ENCODE results near the gene PDSS2.
"Not testable (repeated sequence)": the region's sequence is repeated elsewhere in the genome, so short reads cannot be mapped to it uniquely, and the experiment has no call there.

PDSS2 gene

DNA sequence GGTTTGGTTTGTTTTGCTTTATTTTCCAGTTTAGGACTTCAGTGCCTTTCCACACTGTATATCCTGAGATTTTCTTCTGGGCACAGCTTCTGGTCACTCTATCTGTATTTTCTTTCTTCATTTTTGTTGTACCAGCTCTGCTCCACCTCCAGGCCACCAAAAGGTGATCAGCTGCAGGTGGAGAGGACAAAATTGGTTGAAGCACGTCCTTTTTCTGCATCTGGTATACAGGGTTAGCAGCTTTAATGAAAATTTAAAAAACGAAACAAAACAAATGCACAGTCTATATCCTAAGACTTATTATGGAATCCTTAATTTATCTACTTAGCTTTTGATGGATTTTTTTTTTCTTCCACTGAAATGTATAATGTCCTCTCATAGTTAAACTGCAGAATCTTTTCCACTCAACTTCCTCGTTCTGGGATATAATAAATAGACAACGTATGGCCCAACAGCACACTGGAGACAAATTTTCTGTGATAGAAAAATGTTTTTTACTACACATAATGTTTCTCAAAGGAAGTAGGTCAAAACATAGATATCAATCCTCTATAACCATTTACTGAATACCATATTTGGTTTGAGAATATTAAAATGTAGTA is 19.8 kb upstream of the PDSS2 start:
- no peak overlapping the region for H3K27ac ChIP-seq (ENCODE audit: low read depth, low read length, poor library complexity, severe bottlenecking)
- no peak overlapping the region for H3K4me2 ChIP-seq (ENCODE audit: low read length)
- H3K36me3 ChIP-seq (ENCODE audit: insufficient read depth, low read length), result no peaks in the 10 kb centered on the region
- no peaks in the 10 kb centered on the region; the same call in 1 of the 2 replicates for H4K20me1 ChIP-seq (ENCODE audit: insufficient read depth, low read length)
- H3K9ac ChIP-seq (ENCODE audit: low read length), result no peak overlapping the region
- H3F3A ChIP-seq (ENCODE audit: insufficient read depth, low read length), result no peaks in the 10 kb centered on the region
- H3K9me3 ChIP-seq (ENCODE audit: low read length), result no peaks in the 10 kb centered on the region
- H3K79me2 ChIP-seq (ENCODE audit: insufficient read depth, low read length), result no peaks in the 10 kb centered on the region
- peaks cover 15% of the 10 kb centered on the region for H3K4me1 ChIP-seq (ENCODE audit: insufficient read depth, low read length, severe bottlenecking)
- no peak for TF ChIP-seq EZH2 (IDR thresholded peaks at IDR 0.05; ENCODE audit: borderline replicate concordance, low read length)
- TF ChIP-seq, protein P1, sequence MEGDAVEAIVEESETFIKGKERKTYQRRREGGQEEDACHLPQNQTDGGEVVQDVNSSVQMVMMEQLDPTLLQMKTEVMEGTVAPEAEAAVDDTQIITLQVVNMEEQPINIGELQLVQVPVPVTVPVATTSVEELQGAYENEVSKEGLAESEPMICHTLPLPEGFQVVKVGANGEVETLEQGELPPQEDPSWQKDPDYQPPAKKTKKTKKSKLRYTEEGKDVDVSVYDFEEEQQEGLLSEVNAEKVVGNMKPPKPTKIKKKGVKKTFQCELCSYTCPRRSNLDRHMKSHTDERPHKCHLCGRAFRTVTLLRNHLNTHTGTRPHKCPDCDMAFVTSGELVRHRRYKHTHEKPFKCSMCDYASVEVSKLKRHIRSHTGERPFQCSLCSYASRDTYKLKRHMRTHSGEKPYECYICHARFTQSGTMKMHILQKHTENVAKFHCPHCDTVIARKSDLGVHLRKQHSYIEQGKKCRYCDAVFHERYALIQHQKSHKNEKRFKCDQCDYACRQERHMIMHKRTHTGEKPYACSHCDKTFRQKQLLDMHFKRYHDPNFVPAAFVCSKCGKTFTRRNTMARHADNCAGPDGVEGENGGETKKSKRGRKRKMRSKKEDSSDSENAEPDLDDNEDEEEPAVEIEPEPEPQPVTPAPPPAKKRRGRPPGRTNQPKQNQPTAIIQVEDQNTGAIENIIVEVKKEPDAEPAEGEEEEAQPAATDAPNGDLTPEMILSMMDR (IDR thresholded peaks at IDR 0.05; ENCODE audit: low read length), result no peak
- no peaks in the 10 kb centered on the region for H3K27me3 ChIP-seq (ENCODE audit: insufficient read depth, low read length)
- no peaks in the 10 kb centered on the region for H3K9me2 ChIP-seq (ENCODE audit: low read depth, low read length)
- no peak overlapping the region for H3K4me3 ChIP-seq (ENCODE audit: low read depth, low read length, poor library complexity, severe bottlenecking)
- H2AFZ ChIP-seq (ENCODE audit: low read length), result no peak overlapping the region

DNA sequence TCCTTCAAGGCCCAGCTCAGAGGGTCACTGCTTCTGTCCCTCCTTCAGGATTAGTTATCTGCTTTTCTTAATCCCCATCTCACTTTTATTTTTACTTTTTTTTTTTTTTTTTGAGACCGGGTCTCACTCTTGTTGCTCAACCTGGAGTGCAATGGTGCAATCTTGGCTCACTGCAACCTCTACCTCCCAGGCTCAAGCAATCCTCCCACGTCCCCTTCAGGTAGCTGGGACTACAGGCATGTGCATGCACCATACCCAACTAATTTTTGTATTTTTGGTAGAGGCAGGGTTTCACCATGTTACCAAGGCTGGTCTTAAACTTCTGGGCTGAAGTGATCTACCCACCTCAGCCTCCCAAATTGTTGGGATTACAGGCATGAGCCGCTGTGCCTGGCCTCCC is 16.5 kb upstream of the PDSS2 start:
- H3K27me3 ChIP-seq (ENCODE audit: insufficient read depth, low read length); H3K4me2 ChIP-seq (ENCODE audit: low read length); H3K9ac ChIP-seq (ENCODE audit: low read length); H2AFZ ChIP-seq (ENCODE audit: low read length); H3K79me2 ChIP-seq (ENCODE audit: insufficient read depth, low read length); H3K36me3 ChIP-seq (ENCODE audit: insufficient read depth, low read length); H4K20me1 ChIP-seq (ENCODE audit: insufficient read depth, low read length); H3K4me3 ChIP-seq (ENCODE audit: low read depth, low read length, poor library complexity, severe bottlenecking); H3F3A ChIP-seq (ENCODE audit: insufficient read depth, low read length); H3K9me3 ChIP-seq (ENCODE audit: low read length); H3K9me2 ChIP-seq (ENCODE audit: low read depth, low read length); H3K27ac ChIP-seq (ENCODE audit: low read depth, low read length, poor library complexity, severe bottlenecking): not testable (repeated sequence)
- peaks cover 15% of the 10 kb centered on the region for H3K4me1 ChIP-seq (ENCODE audit: insufficient read depth, low read length, severe bottlenecking)

DNA sequence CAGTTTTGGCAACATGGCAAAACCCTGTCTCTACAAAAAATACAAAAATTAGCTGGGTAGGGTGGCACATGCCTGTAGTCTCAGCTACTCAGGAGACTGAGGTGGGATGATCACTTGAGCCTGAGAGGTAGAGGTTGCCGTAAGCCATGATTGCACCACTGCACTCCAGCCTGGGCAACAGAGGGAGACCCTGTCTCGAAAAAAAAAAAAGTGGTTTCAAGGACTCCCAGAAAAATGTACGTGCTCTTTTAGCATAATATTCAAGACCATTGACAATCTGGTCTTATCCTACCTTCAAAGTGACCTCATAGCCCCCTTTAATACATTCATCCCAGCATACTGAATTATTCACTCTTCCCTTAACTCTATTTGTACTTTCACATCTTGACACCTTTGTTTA is 16.0 kb upstream of the PDSS2 start:
- H3K9ac ChIP-seq (ENCODE audit: low read length); H3K27me3 ChIP-seq (ENCODE audit: insufficient read depth, low read length); H3K9me2 ChIP-seq (ENCODE audit: low read depth, low read length): not testable (repeated sequence)

DNA sequence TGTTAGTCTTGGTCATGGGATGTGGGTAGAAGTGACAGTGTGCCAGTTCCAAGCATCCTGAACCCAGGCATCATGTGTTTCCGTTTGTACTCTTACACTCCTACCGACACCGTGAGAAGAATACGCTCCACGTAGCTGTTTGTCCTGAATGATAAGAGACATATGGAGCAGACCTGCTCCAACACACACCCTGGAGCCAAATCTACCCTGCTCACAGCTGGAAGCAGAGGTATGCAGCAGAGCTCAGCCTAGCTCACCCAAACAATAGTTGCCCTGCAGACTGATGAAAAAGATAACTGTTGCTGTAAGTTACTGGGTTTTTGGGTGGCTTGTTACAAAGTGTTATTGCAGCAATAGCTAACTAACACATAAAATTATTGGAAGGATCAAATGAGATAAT is 14.3 kb upstream of the PDSS2 start:
- H3F3A ChIP-seq (ENCODE audit: insufficient read depth, low read length), result no peaks in the 10 kb centered on the region
- H3K36me3 ChIP-seq (ENCODE audit: insufficient read depth, low read length), result no peaks in the 10 kb centered on the region
- TF ChIP-seq, protein P1 (IDR thresholded peaks at IDR 0.05; ENCODE audit: low read length), result no peak
- no peak for TF ChIP-seq EZH2 (IDR thresholded peaks at IDR 0.05; ENCODE audit: borderline replicate concordance, low read length)
- H3K79me2 ChIP-seq (ENCODE audit: insufficient read depth, low read length), result no peaks in the 10 kb centered on the region
- H3K4me3 ChIP-seq (ENCODE audit: low read depth, low read length, poor library complexity, severe bottlenecking), result no peak overlapping the region
- H4K20me1 ChIP-seq (ENCODE audit: insufficient read depth, low read length), result no peaks in the 10 kb centered on the region
- no peak overlapping the region for H3K9ac ChIP-seq (ENCODE audit: low read length)
- H3K27ac ChIP-seq (ENCODE audit: low read depth, low read length, poor library complexity, severe bottlenecking), result no peak overlapping the region
- no peaks in the 10 kb centered on the region for H3K9me3 ChIP-seq (ENCODE audit: low read length)
- H2AFZ ChIP-seq (ENCODE audit: low read length), result no peak overlapping the region
- H3K9me2 ChIP-seq (ENCODE audit: low read depth, low read length), result no peaks in the 10 kb centered on the region
- H3K4me2 ChIP-seq (ENCODE audit: low read length), result no peak overlapping the region
- H3K4me1 ChIP-seq (ENCODE audit: insufficient read depth, low read length, severe bottlenecking), result peaks cover 5% of the 10 kb centered on the region
- no peaks in the 10 kb centered on the region for H3K27me3 ChIP-seq (ENCODE audit: insufficient read depth, low read length)

More for the DNA sequence above, 16.0 kb upstream of the PDSS2 start:
- H3K79me2 ChIP-seq (ENCODE audit: insufficient read depth, low read length); H3K4me3 ChIP-seq (ENCODE audit: low read depth, low read length, poor library complexity, severe bottlenecking); H3K9me3 ChIP-seq (ENCODE audit: low read length); H3K4me2 ChIP-seq (ENCODE audit: low read length); H4K20me1 ChIP-seq (ENCODE audit: insufficient read depth, low read length); H3F3A ChIP-seq (ENCODE audit: insufficient read depth, low read length); H2AFZ ChIP-seq (ENCODE audit: low read length); H3K36me3 ChIP-seq (ENCODE audit: insufficient read depth, low read length); H3K27ac ChIP-seq (ENCODE audit: low read depth, low read length, poor library complexity, severe bottlenecking): not testable (repeated sequence)
- H3K4me1 ChIP-seq (ENCODE audit: insufficient read depth, low read length, severe bottlenecking), result peaks cover 15% of the 10 kb centered on the region

Measured in OCI-LY1 (cell line).